ENCODE measurements around the gene MRPL54. TPM values are rescaled to one million over a fixed set of nuclear protein-coding genes. Genes with fewer than 3 reads are reported as not detected.

MRPL54 gene
- total RNA-seq, 6 donors from 2014 or later, result 16.8 to 83.9 (median 65.5) TPM

DNA sequence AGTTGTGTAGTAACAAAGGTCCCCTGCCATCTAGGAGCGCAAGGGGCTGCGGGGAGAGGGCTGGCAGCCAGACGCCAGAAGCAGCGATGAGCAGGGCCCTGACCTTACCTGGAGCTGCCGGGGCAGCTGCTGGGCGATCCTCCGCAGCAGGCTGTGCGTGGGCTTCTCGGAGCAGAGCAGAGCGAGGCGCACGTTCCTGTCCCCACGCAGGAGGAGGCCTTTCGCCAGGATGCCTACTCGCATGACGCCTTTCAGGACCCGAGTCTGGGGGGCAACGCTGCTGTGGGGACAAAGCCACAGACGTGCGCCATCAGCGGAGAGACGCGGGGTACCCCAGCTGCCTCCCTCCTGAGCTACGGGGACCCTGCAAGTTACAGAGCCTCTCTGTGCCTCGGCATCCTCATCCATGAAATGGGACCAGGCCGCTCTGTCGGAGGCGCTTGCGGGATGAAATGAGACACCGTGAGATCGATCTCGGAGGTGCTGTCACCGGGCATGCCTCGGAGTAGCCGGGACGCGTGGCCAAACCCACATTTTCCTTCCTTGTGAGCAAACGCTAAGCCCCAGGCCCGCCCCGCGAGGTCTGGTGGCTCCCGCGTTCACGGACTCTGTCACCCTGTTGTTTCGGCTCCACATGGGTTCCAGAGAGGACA lies 54.2 kb downstream of the MRPL54 start:
- no peak overlapping the region for H3K4me3 ChIP-seq
- H3K4me1 ChIP-seq, result peaks cover 24 to 41% (median 30%) of the 10 kb centered on the region in 4 donors
- H3K36me3 ChIP-seq, result no peaks in the 10 kb centered on the region
- H3K27me3 ChIP-seq, result no peaks in the 10 kb centered on the region
- TF ChIP-seq POLR2AphosphoS5 (IDR thresholded peaks at IDR 0.05) (no peak), POLR2A (IDR thresholded peaks at IDR 0.05) (no peak), EP300 (IDR thresholded peaks at IDR 0.05) (no peak)
- TF ChIP-seq, protein P1, sequence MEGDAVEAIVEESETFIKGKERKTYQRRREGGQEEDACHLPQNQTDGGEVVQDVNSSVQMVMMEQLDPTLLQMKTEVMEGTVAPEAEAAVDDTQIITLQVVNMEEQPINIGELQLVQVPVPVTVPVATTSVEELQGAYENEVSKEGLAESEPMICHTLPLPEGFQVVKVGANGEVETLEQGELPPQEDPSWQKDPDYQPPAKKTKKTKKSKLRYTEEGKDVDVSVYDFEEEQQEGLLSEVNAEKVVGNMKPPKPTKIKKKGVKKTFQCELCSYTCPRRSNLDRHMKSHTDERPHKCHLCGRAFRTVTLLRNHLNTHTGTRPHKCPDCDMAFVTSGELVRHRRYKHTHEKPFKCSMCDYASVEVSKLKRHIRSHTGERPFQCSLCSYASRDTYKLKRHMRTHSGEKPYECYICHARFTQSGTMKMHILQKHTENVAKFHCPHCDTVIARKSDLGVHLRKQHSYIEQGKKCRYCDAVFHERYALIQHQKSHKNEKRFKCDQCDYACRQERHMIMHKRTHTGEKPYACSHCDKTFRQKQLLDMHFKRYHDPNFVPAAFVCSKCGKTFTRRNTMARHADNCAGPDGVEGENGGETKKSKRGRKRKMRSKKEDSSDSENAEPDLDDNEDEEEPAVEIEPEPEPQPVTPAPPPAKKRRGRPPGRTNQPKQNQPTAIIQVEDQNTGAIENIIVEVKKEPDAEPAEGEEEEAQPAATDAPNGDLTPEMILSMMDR (IDR thresholded peaks at IDR 0.05), result no peak
- no peak overlapping the region for H3K27ac ChIP-seq
- DNase-seq (no peak), ATAC-seq (ENCODE audit: low FRiP score in 2 of 2) (no peak)
- WGBS, 2 donors, result 89 to 95% methylated on average over 42 to 45 of the region's 45 CpGs
- H3K9me3 ChIP-seq, result no peaks in the 10 kb centered on the region

Small RNA genes within 50 kb of the gene (small RNA-seq; reads per million reads assigned to genes)
- gene AC005777.1, result 0 reads per million in 4 donors

Other genes starting within 250 kb of the MRPL54 start
- 1 to 10 TPM in 3 of 6 donors, not detected in 3; 1.6 to 7.3 (median 6.2) TPM for gene TEKTIP1, start 223.5 kb upstream of the MRPL54 start, total RNA-seq
- 100 to 1,000 TPM in 2 of 6 donors, 10 to 100 TPM in 4; 44.2 to 178 (median 96.0) TPM for gene MFSD12, start 205.1 kb upstream of the MRPL54 start, total RNA-seq
- 100 to 1,000 TPM in 2 of 6 donors, 10 to 100 TPM in 4; 79.5 to 183 (median 85.9) TPM for gene HMG20B, start 189.7 kb upstream of the MRPL54 start, total RNA-seq
- gene GIPC3, start 177.2 kb upstream of the MRPL54 start, total RNA-seq, result 1 to 10 TPM in 5 of 6 donors, under 1 TPM in 1; 0.91 to 5.2 (median 1.4) TPM
- 1 to 10 TPM in 5 of 6 donors, under 1 TPM in 1; 0.49 to 7.0 (median 2.6) TPM for gene TBXA2R, start 155.8 kb upstream of the MRPL54 start, total RNA-seq
- gene CACTIN, start 135.9 kb upstream of the MRPL54 start, total RNA-seq, result 10 to 100 TPM; 21.5 to 97.4 (median 25.5) TPM
- gene PIP5K1C, start 62.2 kb upstream of the MRPL54 start, total RNA-seq, result 10 to 100 TPM; 24.6 to 64.1 (median 43.1) TPM
- gene TJP3, start 54.3 kb upstream of the MRPL54 start, total RNA-seq, result 10 to 100 TPM; 27.2 to 94.3 (median 55.5) TPM
- 10 to 100 TPM; 13.4 to 92.2 (median 21.6) TPM for gene APBA3, start 990 bp upstream of the MRPL54 start, total RNA-seq
- gene RAX2, start 9.5 kb downstream of the MRPL54 start, total RNA-seq, result not detected
- 10 to 100 TPM in 5 of 6 donors, 1 to 10 TPM in 1; 9.6 to 20.1 (median 13.1) TPM for gene MATK, start 23.7 kb downstream of the MRPL54 start, total RNA-seq
- gene ZFR2, start 106.4 kb downstream of the MRPL54 start, total RNA-seq, result 1 to 10 TPM in 1 of 6 donors, under 1 TPM in 2, not detected in 3; 0.11 to 4.2 (median 0.30) TPM
- gene ATCAY, start 118.0 kb downstream of the MRPL54 start, total RNA-seq, result not detected
- gene NMRK2, start 170.4 kb downstream of the MRPL54 start, total RNA-seq, result not detected
- gene DAPK3, start 208.4 kb downstream of the MRPL54 start, total RNA-seq, result 100 to 1,000 TPM in 1 of 6 donors, 10 to 100 TPM in 5; 54.3 to 107 (median 80.6) TPM
- 1,000 to 10,000 TPM; 1,167 to 2,562 (median 1,758) TPM for gene EEF2, start 222.8 kb downstream of the MRPL54 start, total RNA-seq
- 10 to 100 TPM; 13.7 to 53.4 (median 21.9) TPM for gene PIAS4, start 245.1 kb downstream of the MRPL54 start, total RNA-seq